Loucy (cell line): ENCODE results near the gene CORO2A.

Experiments used
- H2AFZ ChIP-seq: fragments of 200-600 bp; sonication (generic); 2 replicates; pipeline ENCODE4 v1.6.0; 2016; ENCODE audit warnings: antibody characterized with exemption, mild to moderate bottlenecking, low read length, moderate library complexity
- H3F3A ChIP-seq: fragments of 200-600 bp; 2 replicates; pipeline ENCODE4 v1.6.0; 2016; ENCODE audit warnings: antibody characterized with exemption, low read depth, mild to moderate bottlenecking
- H3K27me3 ChIP-seq: fragments of 200-600 bp; sonication (generic); 2 replicates; pipeline ENCODE4 v1.6.1; 2014; ENCODE audit warnings: low read length, mild to moderate bottlenecking; ENCODE audit not compliant: insufficient read depth, poor library complexity, severe bottlenecking
- H3K36me3 ChIP-seq: fragments of 200-600 bp; sonication (generic); 2 replicates; pipeline ENCODE4 v1.6.1; 2016; ENCODE audit warnings: low read length; ENCODE audit not compliant: insufficient read depth
- H3K4me1 ChIP-seq: fragments of 200-600 bp; sonication (generic); 2 replicates; pipeline ENCODE4 v1.5.1; 2014; ENCODE audit warnings: low read length, mild to moderate bottlenecking; ENCODE audit not compliant: insufficient read depth, poor library complexity, severe bottlenecking
- H3K4me2 ChIP-seq: fragments of 200-600 bp; sonication (generic); 2 replicates; pipeline ENCODE4 v1.6.0; 2014; ENCODE audit warnings: antibody characterized with exemption, low read length, low read depth, mild to moderate bottlenecking; ENCODE audit not compliant: poor library complexity, severe bottlenecking
- H3K4me3 ChIP-seq: fragments of 200-600 bp; sonication (generic); 2 replicates; pipeline ENCODE4 v1.5.1; 2014; ENCODE audit warnings: low read length, mild to moderate bottlenecking, mixed read lengths; ENCODE audit not compliant: poor library complexity, severe bottlenecking
- H3K79me2 ChIP-seq: fragments of 200-600 bp; sonication (generic); 2 replicates; pipeline ENCODE4 v1.6.1; 2014; ENCODE audit warnings: low read length; ENCODE audit not compliant: insufficient read depth
- H3K9ac ChIP-seq: fragments of 200-600 bp; sonication (generic); 2 replicates; pipeline ENCODE4 v1.6.0; 2014; ENCODE audit warnings: mild to moderate bottlenecking, low read depth, low read length, moderate library complexity; ENCODE audit not compliant: poor library complexity, severe bottlenecking
- H3K9me2 ChIP-seq: fragments of 200-600 bp; sonication (generic); replicated peaks from 2 replicates; pipeline ENCODE4 v1.6.1; 2016; ENCODE audit warnings: low read depth, low read length, mixed read lengths
- H3K9me3 ChIP-seq: fragments of 200-600 bp; sonication (generic); 2 replicates; pipeline ENCODE4 v1.6.1; 2014; ENCODE audit warnings: mild to moderate bottlenecking, antibody characterized with exemption, low read length, low read depth; ENCODE audit not compliant: insufficient read depth
- H4K20me1 ChIP-seq: fragments of 200-600 bp; sonication (generic); 2 replicates; pipeline ENCODE4 v1.6.0; 2014; ENCODE audit warnings: antibody characterized with exemption, low read length, mild to moderate bottlenecking; ENCODE audit not compliant: insufficient read depth, poor library complexity, severe bottlenecking
- CTCF ChIP-seq: fragments of 200-600 bp; sonication (generic); conservative IDR thresholded peaks from 2 replicates; pipeline ENCODE4 v1.5.1; 2014; ENCODE audit warnings: mild to moderate bottlenecking, antibody characterized with exemption, low read length
- EZH2phosphoT487 ChIP-seq: fragments of 200-600 bp; IDR thresholded peaks from 2 replicates; pipeline ENCODE4 v1.6.1; 2018; ENCODE audit warnings: antibody characterized with exemption, mild to moderate bottlenecking, moderate library complexity, borderline replicate concordance

The CORO2A gene

GRCh38 chr9:98159790-98160189, 32.6 kb downstream of the CORO2A start:
- no peaks in the 10 kb centered on the region for H3K79me2 ChIP-seq
- H3K4me1 ChIP-seq: no peaks in the 10 kb centered on the region

DNA sequence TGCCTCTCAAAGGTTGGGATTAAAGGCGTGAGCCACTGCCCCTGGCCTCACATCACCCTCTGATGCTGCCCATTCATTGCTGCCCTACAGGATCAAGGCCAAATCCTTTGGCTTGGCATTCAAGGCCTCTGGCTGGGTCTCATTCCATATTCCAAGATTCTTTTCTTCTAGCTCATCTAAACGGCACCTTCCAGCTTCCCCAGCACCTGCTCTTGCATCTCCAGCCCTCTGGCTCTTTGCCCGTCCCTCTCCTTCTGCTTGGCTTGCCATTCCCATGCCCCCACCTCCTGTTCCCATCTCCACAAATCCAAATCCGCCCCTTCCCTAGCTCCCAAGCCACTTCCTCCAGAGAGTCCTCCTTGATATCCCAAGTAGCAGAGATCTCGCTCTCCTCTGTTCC, 33.1 kb downstream of the CORO2A start:
- no peaks in the 10 kb centered on the region for H3K4me1 ChIP-seq
- no peaks in the 10 kb centered on the region for H3K79me2 ChIP-seq

More at GRCh38 chr9:98159790-98160189, 32.6 kb downstream of the CORO2A start:
- no peaks in the 10 kb centered on the region for H3K36me3 ChIP-seq
- H3K27me3 ChIP-seq: no peaks in the 10 kb centered on the region
- H3K9me2 ChIP-seq: no peaks in the 10 kb centered on the region
- H3K9me3 ChIP-seq: no peaks in the 10 kb centered on the region
- no peak overlapping the region for H3K4me3 ChIP-seq
- H3K9ac ChIP-seq: no peak overlapping the region
- no peaks in the 10 kb centered on the region for H4K20me1 ChIP-seq
- TF ChIP-seq EZH2phosphoT487: no peak
- TF ChIP-seq CTCF: no peak
- no peak overlapping the region for H3K4me2 ChIP-seq
- H2AFZ ChIP-seq: no peak overlapping the region
- no peaks in the 10 kb centered on the region for H3F3A ChIP-seq

DNA sequence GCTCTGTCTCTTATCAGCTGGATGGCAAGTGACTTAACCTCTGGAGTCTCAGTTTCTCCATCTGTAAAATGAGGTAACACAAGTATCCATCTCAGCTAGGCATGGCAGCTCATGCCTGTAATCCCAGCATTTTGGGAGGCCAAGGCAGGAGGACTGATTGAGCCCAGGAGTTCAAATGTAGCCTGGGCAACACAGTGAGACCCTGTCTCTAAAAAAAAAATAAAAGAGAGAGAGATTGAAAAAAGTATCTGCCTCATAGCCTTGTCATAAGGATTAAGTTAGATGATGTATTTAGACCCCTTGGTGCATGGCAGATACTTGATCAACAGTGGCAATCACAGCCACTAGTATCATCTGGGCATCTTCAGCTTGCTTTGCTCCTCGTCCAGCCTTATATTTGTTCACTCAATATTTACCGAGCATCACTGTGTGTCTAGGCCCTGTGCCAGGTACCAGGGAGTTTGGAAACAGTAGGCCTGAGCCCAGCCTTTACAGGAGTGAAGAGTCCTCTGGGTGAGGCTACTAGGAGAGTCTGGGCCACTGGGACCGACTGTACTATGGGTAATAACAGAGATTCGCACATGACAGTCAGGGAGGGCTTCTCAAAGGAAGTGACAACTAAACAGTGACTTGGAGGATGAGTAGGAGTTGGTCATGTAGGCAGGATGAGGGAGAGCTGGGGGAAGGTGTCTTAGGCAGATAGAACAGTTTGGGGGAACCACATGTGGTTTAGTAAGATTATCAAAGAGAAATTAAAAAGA, 34.2 kb downstream of the CORO2A start:
- H3K9me3 ChIP-seq: no peaks in the 10 kb centered on the region
- H4K20me1 ChIP-seq: no peaks in the 10 kb centered on the region
- no peak overlapping the region for H2AFZ ChIP-seq
- H3K9me2 ChIP-seq: no peaks in the 10 kb centered on the region
- H3K4me1 ChIP-seq: no peaks in the 10 kb centered on the region
- H3K4me2 ChIP-seq: no peak overlapping the region
- H3K27me3 ChIP-seq: no peaks in the 10 kb centered on the region
- no peak overlapping the region for H3K9ac ChIP-seq
- 0 out of 2 replicates have a peak, but pooled peaks cover 3% of the 10 kb centered on the region for H3F3A ChIP-seq
- no peak for TF ChIP-seq CTCF
- no peak for TF ChIP-seq EZH2phosphoT487
- H3K36me3 ChIP-seq: no peaks in the 10 kb centered on the region
- H3K4me3 ChIP-seq: no peak overlapping the region
- H3K79me2 ChIP-seq: no peaks in the 10 kb centered on the region

More for the DNA sequence above, 33.1 kb downstream of the CORO2A start:
- no peaks in the 10 kb centered on the region for H3K36me3 ChIP-seq
- no peak overlapping the region for H3K4me3 ChIP-seq
- H3F3A ChIP-seq: no peaks in the 10 kb centered on the region
- H3K9ac ChIP-seq: no peak overlapping the region
- no peak overlapping the region for H3K4me2 ChIP-seq
- no peaks in the 10 kb centered on the region for H3K27me3 ChIP-seq
- no peaks in the 10 kb centered on the region for H3K9me2 ChIP-seq
- no peak overlapping the region for H2AFZ ChIP-seq
- H3K9me3 ChIP-seq: no peaks in the 10 kb centered on the region
- no peaks in the 10 kb centered on the region for H4K20me1 ChIP-seq
- TF ChIP-seq EZH2phosphoT487: no peak

DNA sequence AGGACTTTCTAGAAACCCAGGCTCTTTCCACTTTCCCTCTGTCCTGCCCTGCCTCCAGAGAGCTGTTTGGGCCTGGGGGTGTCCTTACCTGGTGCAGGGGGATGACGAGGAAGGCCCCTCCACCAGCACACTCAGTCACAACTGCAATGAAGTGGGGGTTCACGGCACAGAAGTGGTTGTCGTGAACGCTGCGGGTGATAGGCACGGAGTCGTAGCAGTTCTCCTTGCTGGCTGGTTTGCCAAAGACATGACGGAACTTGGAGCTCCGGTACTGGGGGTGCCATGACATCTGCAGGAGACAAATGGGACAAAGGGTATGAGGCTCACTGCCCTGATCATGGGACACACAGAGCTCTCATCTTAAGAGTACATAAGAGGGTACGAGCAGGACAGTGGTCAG, 35.1 kb downstream of the CORO2A start:
- Histone ChIP-seq H3K9me2 (no peaks in the 10 kb centered on the region), H3K27me3 (no peaks in the 10 kb centered on the region), H3K79me2 (no peaks in the 10 kb centered on the region), H2AFZ (no peak overlapping the region), H3K9ac (no peak overlapping the region), H3K36me3 (no peaks in the 10 kb centered on the region), H4K20me1 (no peaks in the 10 kb centered on the region), H3K4me1 (no peaks in the 10 kb centered on the region), H3K4me3 (no peak overlapping the region), H3K9me3 (no peaks in the 10 kb centered on the region), H3F3A (0 out of 2 replicates have a peak, but pooled peaks cover 3% of the 10 kb centered on the region), H3K4me2 (no peak overlapping the region)
- TF ChIP-seq EZH2phosphoT487: no peak
- TF ChIP-seq CTCF: no peak
